NOMO-1 treated with DMSO at 0.1 percent for 48 hours (cell line): ENCODE results near the gene CPXM2.

Source experiments
- DNase-seq: peaks from one replicate; lab custom pipeline; 2025; ENCODE audit not compliant: unreplicated experiment; lab: John Stamatoyannopoulos, UW

CPXM2 gene

GRCh38 chr10:123906296-123906695, 14.7 kb upstream of the CPXM2 start:
- DNase-seq = no peak

GRCh38 chr10:123904834-123905409, 13.3 kb upstream of the CPXM2 start:
- no peak for DNase-seq

- DNase-seq = no peak
Measured at GRCh38 chr10:123903621-123904020, 12.0 kb upstream of the CPXM2 start.

GRCh38 chr10:123901621-123902020, 10.0 kb upstream of the CPXM2 start:
- no peak for DNase-seq

GRCh38 chr10:123897146-123897545, 5.5 kb upstream of the CPXM2 start:
- DNase-seq = no peak

GRCh38 chr10:123896246-123896927, 4.8 kb upstream of the CPXM2 start:
- no peak for DNase-seq

- no peak for DNase-seq
Measured at GRCh38 chr10:123893651-123894050, 2.0 kb upstream of the CPXM2 start.

- no peak for DNase-seq
Measured at GRCh38 chr10:123890756-123891143, 857 bp downstream of the CPXM2 start.

GRCh38 chr10:123890226-123890625, 1.4 kb downstream of the CPXM2 start:
- DNase-seq = no peak

GRCh38 chr10:123889821-123890220, 1.8 kb downstream of the CPXM2 start:
- DNase-seq = no peak

- DNase-seq = no peak
Measured at GRCh38 chr10:123888751-123889150, 2.9 kb downstream of the CPXM2 start.

GRCh38 chr10:123888256-123888655, 3.4 kb downstream of the CPXM2 start:
- no peak for DNase-seq

- DNase-seq = no peak
Measured at GRCh38 chr10:123886292-123886691, 5.3 kb downstream of the CPXM2 start.

GRCh38 chr10:123885406-123886170, 6.0 kb downstream of the CPXM2 start:
- DNase-seq = no peak

GRCh38 chr10:123884907-123885381, 6.7 kb downstream of the CPXM2 start:
- DNase-seq = no peak

GRCh38 chr10:123884351-123884906, 7.2 kb downstream of the CPXM2 start:
- DNase-seq = no peak

- no peak for DNase-seq
Measured at GRCh38 chr10:123883673-123884320, 7.8 kb downstream of the CPXM2 start.

GRCh38 chr10:123882681-123883445, 8.7 kb downstream of the CPXM2 start:
- no peak for DNase-seq

- no peak for DNase-seq
Measured at GRCh38 chr10:123882177-123882576, 9.4 kb downstream of the CPXM2 start.

GRCh38 chr10:123879606-123880257, 11.9 kb downstream of the CPXM2 start:
- DNase-seq = no peak
